Measurements from ENCODE around the gene SLC16A3.

SLC16A3 gene

GRCh38 chr17:82270651-82271050 is 41.8 kb downstream of the SLC16A3 start:
- no peak for TF ChIP-seq ZFX (IDR thresholded peaks at IDR 0.05; ENCODE audit: borderline replicate concordance)
- no peak for TF ChIP-seq CTCF (IDR thresholded peaks at IDR 0.05)
- no peak overlapping the region for H3K27ac ChIP-seq

GRCh38 chr17:82271401-82271800 is 42.6 kb downstream of the SLC16A3 start:
- H3K27ac ChIP-seq, result 0 out of 2 replicates have a peak overlapping the region, but pooled peaks have one; percentile 91
- TF ChIP-seq ZFX (IDR thresholded peaks at IDR 0.05; ENCODE audit: borderline replicate concordance), result no peak
- no peak for TF ChIP-seq CTCF (IDR thresholded peaks at IDR 0.05)

GRCh38 chr17:82272495-82273326 is 43.9 kb downstream of the SLC16A3 start:
- peak overlapping the region; percentile 91 for H3K27ac ChIP-seq
- TF ChIP-seq ZFX (IDR thresholded peaks at IDR 0.05; ENCODE audit: borderline replicate concordance) (no peak), CTCF (IDR thresholded peaks at IDR 0.05) (no peak)

- TF ChIP-seq CTCF (IDR thresholded peaks at IDR 0.05) (no peak), ZFX (IDR thresholded peaks at IDR 0.05; ENCODE audit: borderline replicate concordance) (no peak)
- peak within 1 kb of the TSS; percentile 91 for H3K27ac ChIP-seq
Measured at GRCh38 chr17:82273327-82274133, 44.7 kb downstream of the SLC16A3 start, which contains the start of gene CSNK1D. Gene CSNK1D (minus strand): TSS chr17:82273700. CDS start chr17:82273381, 319 bp downstream.

GRCh38 chr17:82274134-82275020 is 45.5 kb downstream of the SLC16A3 start:
- H3K27ac ChIP-seq, result peak overlapping the region; percentile 91
- TF ChIP-seq CTCF (IDR thresholded peaks at IDR 0.05) (no peak), ZFX (IDR thresholded peaks at IDR 0.05; ENCODE audit: borderline replicate concordance) (no peak)

- TF ChIP-seq ZFX (IDR thresholded peaks at IDR 0.05; ENCODE audit: borderline replicate concordance) (no peak), CTCF (IDR thresholded peaks at IDR 0.05) (no peak)
- H3K27ac ChIP-seq, result no peak overlapping the region
Measured at GRCh38 chr17:82275326-82275725, 46.5 kb downstream of the SLC16A3 start.
